GM18498 (cell line): Measurements from ENCODE around the gene GOLT1B.

Experiments
- ATAC-seq: cut with Tn5 transposase; IDR thresholded peaks from one replicate; pipeline ENCODE4 v1.9.1; 2021; ENCODE audit warnings: mild to moderate bottlenecking, moderate library complexity; ENCODE audit not compliant: unreplicated experiment

GOLT1B gene

DNA sequence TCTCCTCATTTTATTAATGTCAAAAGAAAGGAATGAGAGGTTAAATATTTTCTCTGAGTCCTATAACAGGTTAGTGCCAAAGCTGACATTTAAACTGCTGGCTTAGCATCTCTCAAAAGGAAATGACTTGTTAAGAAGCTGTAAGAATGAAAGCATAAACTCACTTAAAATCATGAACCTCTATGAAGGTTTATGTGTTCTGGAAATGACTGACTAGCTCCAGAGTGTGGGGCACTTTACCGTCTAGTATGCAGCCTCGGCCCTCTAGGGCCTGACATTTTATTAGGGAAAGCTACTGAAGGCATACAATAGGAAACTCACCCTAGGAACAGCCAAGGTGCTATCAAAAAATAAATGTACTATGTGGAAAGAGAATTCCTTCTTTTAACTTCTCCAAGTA is 59.6 kb downstream of the GOLT1B start:
- ATAC-seq = no peak

DNA sequence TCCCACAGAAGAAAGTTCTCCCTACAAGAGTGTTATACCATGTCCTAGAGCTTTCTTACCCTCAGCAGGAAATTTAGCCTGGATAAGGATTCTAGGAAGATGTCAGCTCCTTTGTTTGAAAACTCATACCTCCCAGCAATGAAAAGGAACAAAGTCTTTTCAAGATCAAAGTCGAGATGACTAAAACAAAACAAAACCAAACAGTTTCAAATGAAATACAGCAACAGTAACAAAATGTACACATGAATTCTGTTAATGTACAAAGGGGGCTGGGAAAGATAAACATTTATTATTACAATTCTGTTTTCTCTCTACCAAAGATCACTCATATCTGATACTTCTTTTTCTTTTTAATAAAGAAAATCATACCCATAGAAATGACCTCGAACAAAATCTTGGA is 61.3 kb downstream of the GOLT1B start:
- no peak for ATAC-seq

DNA sequence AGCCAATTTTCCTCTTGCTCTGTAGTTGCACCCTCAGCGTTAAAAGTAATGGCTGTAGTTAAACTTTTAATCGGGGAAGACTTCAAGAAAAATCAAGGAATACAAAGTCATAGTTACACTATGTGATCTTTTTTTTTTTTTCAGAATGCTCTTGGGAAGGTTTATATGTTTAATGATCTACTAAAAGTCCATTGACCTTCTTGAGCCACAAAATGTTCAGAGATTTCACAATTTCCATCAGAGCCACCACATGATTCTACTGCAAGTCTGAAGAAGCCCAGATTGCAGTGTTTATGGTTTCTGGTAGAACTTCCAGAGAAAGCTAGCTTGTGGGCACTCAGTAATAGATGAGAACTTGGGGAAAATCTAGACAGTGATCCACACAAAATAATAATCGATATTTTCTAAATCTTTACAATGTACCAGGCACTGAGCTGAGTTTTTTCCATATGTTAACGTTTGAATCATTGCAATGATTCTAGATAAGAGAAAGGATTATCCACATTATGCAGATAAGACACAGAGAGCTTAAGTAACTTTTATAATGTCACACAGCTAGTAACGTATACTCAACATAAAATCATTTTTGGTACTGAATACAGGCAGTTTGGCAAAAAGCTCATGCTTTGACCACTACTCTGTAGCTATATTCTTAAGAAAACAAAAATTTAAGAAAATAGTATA is 64.8 kb downstream of the GOLT1B start:
- no peak for ATAC-seq

DNA sequence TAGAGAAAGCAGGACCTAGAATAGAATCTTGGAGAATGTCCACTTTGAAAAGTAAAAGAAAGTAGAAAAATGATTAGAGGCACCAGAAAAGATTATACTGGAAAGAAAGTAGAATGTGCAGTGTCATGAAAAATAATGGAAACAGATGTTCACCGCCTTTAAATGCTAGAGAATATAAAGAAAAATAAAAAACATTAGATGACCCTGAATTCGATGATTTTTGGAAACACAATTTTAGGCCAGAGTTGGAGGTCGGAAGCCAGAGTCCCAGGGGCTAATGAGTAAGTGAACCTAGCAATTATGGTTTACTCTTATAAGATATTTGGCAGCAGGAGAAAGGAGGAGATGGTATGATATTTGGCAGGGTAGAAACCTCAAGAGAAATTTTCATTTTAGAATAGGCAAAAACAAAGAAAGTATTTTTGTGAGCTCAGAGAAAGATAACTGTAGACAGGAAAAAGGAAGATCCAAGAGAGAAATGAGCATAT is 65.4 kb downstream of the GOLT1B start:
- no peak for ATAC-seq
